GM19238 (cell line): ENCODE measurements around the gene RXRB.
A peak's percentile ranks its signal among the peaks of the same experiment; 100 is the strongest.
"Not testable (repeated sequence)": the region's sequence is repeated elsewhere in the genome, so short reads cannot be mapped to it uniquely, and the experiment has no call there.

Source experiments
- DNase-seq: peaks from one replicate; pipeline ENCODE4 v3.0.0; 2011; ENCODE audit warnings: low spot score; ENCODE audit not compliant: insufficient read length

The RXRB gene

GRCh38 chr6:33163540-33163939, 36.9 kb downstream of the RXRB start:
- DNase-seq: no peak

- DNase-seq: peak; percentile 90
Observed at GRCh38 chr6:33161354-33162331, 38.8 kb downstream of the RXRB start.

- DNase-seq: no peak
Observed at GRCh38 chr6:33160728-33161344, 39.6 kb downstream of the RXRB start.

GRCh38 chr6:33160096-33160495, 40.4 kb downstream of the RXRB start:
- DNase-seq: no peak

GRCh38 chr6:33156964-33157363, 43.5 kb downstream of the RXRB start:
- no peak for DNase-seq

- no peak for DNase-seq
Observed at GRCh38 chr6:33156561-33156960, 43.9 kb downstream of the RXRB start.

- no peak for DNase-seq
Observed at GRCh38 chr6:33154349-33154748, 46.1 kb downstream of the RXRB start.

GRCh38 chr6:33151050-33151449, 49.4 kb downstream of the RXRB start:
- no peak for DNase-seq

- DNase-seq: not testable (repeated sequence)
Observed at GRCh38 chr6:33150560-33150959, 49.9 kb downstream of the RXRB start.

- no peak for DNase-seq
Observed at GRCh38 chr6:33147807-33148666, 52.4 kb downstream of the RXRB start.

- no peak for DNase-seq
Observed at GRCh38 chr6:33144373-33144772, 56.1 kb downstream of the RXRB start.
